DMS153 treated with DMSO at 0.1 percent for 48 hours (cell line): ENCODE results near the gene PARP15.
"Not testable (repeated sequence)": the region's sequence is repeated elsewhere in the genome, so short reads cannot be mapped to it uniquely, and the experiment has no call there.

Source experiments
- DNase-seq: peaks from one replicate; lab custom pipeline; 2025; ENCODE audit not compliant: unreplicated experiment; lab: John Stamatoyannopoulos, UW

Gene PARP15

GRCh38 chr3:122577409-122578031 lies at the start of gene PARP15:
PARP15 (plus strand) TSS chr3:122577650; CDS start chr3:122577668, 18 bp downstream.
- DNase-seq = no peak

GRCh38 chr3:122530164-122530563 lies 47.3 kb upstream of the PARP15 start:
- no peak for DNase-seq

GRCh38 chr3:122533480-122533879 lies 44.0 kb upstream of the PARP15 start:
- no peak for DNase-seq

GRCh38 chr3:122533931-122534334 lies 43.5 kb upstream of the PARP15 start:
- DNase-seq = no peak

GRCh38 chr3:122535964-122536631 lies 41.4 kb upstream of the PARP15 start:
- no peak for DNase-seq

DNA sequence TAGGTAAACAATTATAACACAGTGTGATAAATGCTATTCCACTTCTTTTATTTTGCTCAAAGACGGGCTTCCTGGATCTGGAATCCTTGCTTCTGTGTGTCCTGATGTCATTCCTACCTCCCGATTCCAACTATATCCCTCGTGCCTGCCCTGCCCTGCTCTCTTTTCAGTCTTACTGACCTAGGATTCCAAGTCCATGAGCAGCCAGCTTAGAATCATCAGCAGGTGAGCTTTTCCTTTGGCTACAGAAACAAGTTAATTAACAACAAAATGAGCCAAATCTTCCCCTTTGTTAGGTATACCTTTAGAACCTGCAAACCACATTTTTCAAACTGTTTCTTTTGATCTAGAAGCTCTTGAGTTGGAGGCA lies 40.8 kb upstream of the PARP15 start:
- no peak for DNase-seq

GRCh38 chr3:122538956-122539490 lies 38.4 kb upstream of the PARP15 start:
- DNase-seq = no peak

GRCh38 chr3:122546151-122546550 lies 31.3 kb upstream of the PARP15 start:
- DNase-seq = no peak

DNA sequence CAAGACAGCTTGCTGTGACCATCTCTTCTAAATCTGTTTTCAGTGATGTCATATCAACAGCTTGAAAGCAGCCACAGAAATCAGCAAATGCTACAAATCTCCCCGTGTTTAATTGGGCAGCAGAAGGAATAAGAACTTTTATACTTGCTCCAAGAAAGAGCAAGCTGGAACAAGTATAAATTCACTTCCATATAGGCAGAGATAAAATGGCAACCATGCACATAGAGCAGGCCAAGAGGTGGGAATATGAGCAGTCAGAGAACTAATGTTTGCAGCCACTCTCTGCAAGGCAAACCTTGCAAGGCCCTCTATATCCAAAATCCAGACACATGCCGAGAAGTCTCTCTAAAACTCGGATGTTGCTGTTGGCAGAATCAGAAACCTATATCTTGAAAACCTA lies 29.4 kb upstream of the PARP15 start:
- no peak for DNase-seq

- no peak for DNase-seq
These were observed 28.8 kb upstream of the PARP15 start for GRCh38 chr3:122548619-122549018.

DNA sequence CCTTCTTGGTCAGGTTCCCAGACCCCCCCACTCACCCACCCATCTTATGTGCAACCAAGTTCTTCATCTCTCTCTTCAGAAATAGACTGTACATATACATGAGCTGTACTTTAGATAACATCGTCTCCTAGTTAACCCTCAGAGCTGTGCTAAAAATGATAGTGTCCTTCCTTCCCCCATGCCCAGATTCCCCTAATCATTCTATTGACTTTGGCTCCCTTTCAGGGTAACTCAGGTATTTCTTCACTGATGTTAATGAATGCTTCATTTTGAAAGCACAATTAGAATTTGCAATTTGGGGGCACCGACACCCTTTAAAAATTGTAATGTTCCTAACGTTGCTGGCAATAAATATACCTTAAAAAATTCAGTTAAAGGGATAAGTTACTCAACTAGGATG lies 24.3 kb upstream of the PARP15 start:
- DNase-seq = no peak

GRCh38 chr3:122555275-122556071 lies 22.0 kb upstream of the PARP15 start:
- no peak for DNase-seq

- DNase-seq = no peak
These were observed 20.1 kb upstream of the PARP15 start for GRCh38 chr3:122557356-122557755.

DNA sequence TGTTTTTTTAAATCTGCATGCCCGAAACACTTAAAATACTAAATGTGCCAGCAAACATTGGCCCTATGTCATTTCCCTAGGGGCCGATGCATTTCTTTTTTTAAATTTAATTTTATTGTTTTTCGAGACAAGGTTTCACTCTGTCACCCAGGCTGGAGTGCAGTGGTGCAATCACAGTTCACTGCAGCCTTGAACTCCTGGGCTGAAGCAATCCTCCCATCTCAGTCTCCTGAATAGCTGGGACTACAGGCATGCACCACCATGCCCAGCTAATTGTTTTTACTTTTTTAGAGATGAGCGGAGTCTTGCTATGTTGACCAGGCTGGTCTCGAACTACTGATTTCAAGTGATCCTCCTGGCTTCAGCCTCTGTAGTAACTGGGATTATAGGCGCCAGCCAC lies 18.8 kb upstream of the PARP15 start:
- DNase-seq = no peak

- DNase-seq = no peak
These were observed 17.5 kb upstream of the PARP15 start for GRCh38 chr3:122559906-122560305.

DNA sequence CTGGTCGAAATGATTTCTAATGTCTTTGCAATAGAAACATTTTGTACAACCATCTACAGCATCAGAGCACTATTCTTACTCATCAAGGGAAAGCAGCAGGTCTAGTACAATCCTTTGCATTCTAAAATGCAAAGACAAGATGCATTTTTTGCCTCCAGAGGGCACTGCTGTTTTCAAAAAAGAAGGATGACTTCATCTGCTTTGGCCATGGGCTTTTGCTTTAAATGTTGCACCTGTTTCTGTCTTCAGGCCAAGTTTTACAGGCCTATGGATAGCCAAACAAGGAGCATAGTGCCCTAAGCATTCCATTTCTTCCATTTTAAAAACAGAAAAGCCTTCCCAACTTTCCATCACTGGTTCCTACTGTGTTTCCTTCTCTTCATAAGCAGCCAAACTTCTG lies 16.8 kb upstream of the PARP15 start:
- DNase-seq = peak; percentile 53

DNA sequence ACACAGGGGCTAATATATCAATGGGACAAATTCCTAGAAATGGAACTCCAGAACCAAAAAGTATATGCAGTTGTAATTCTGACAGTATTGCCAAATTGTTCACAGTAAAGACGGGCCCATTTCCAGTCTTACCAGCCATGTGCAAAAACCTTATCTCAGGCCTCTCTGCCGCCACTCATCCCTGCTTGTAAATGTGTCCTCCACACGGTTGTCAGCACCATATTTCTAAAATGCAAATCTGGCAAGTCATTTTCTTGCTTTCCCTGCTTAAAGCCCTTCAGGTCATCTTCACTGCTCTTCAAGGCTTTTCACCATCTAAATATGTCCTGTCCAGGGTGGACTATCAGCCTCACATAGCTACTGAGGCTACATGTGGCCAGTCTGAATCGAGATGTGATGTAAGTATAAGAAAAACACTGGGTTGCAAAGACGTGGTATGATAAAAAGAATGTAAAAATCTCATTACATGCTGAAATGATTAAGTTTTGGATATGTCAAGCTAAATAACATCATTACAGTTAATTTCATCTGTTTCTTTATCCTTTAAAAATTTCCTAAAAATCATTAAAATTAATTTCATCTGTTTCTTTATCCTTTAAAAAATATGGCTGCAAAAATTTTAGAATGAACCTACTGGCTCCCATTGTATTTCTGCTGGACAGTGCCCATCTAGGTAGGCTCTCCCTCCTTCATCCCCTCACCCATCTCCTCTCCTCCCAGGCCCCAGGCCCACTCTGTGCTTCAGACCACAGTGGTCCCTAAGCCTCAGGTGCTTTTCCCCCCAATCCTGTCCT lies 14.3 kb upstream of the PARP15 start:
- DNase-seq = no peak

GRCh38 chr3:122563717-122564025 lies 13.8 kb upstream of the PARP15 start:
- no peak for DNase-seq

GRCh38 chr3:122564155-122564912 lies 13.1 kb upstream of the PARP15 start, which contains the start of the genes DTX3L and PARP9:
DTX3L (plus strand) TSS chr3:122564338; CDS start chr3:122564427, 89 bp downstream.
PARP9 (minus strand) TSS chr3:122564300; CDS start chr3:122559620, 4,680 bp downstream.
- DNase-seq = peak; percentile 47

- not testable (repeated sequence) for DNase-seq
These were observed 9.3 kb upstream of the PARP15 start for GRCh38 chr3:122568131-122568530.
